Measurements from ENCODE around the gene HS6ST2. TPM values are rescaled to one million over a fixed set of nuclear protein-coding genes. Genes with fewer than 3 reads are reported as not detected.

HS6ST2 gene
- total and polyA plus RNA-seq, 4 donors = under 0.01 to 1.4 (median 0.01) TPM; not detected in 1

- TF ChIP-seq ZBTB33 (IDR thresholded peaks at IDR 0.05) (no peak), HNF4A (conservative IDR thresholded peaks at IDR 0.05) (no peak), HNF4G (IDR thresholded peaks at IDR 0.05) (no peak), FOXA1 (IDR thresholded peaks at IDR 0.05) (no peak), TAF1 (conservative IDR thresholded peaks at IDR 0.05) (no peak), EGR1 (IDR thresholded peaks at IDR 0.05; ENCODE audit: low read depth in 2 of 2) (no peak), GABPA (IDR thresholded peaks at IDR 0.05 in 1 of 2, conservative IDR thresholded peaks at IDR 0.05 in 1 of 2) (no peak), ATF3 (IDR thresholded peaks at IDR 0.05) (no peak), MAX (IDR thresholded peaks at IDR 0.05) (no peak), RXRA (IDR thresholded peaks at IDR 0.05) (no peak), RAD21 (IDR thresholded peaks at IDR 0.05) (no peak), YY1 (IDR thresholded peaks at IDR 0.05) (no peak)
These were observed 172.2 kb downstream of the HS6ST2 start (continued) for GRCh38 chrX:132786217-132786616.

- no peak overlapping the region for H3K9ac ChIP-seq (ENCODE audit: low read depth in 1 of 2, low read length in 2 of 2)
- DNase-seq (ENCODE audit: low spot score) = no peak
- H3K27me3 ChIP-seq (ENCODE audit: control insufficient read depth in 4 of 4, insufficient read depth in 4 of 4, low read length in 3 of 4) = no peaks in the 10 kb centered on the region
- no peak overlapping the region for H3K4me3 ChIP-seq (ENCODE audit: low read depth in 1 of 3, low read length in 3 of 3)
- no peak for TF ChIP-seq YY1 (IDR thresholded peaks at IDR 0.05)
- no peaks in the 10 kb centered on the region for H3K36me3 ChIP-seq (ENCODE audit: control insufficient read depth in 4 of 4, insufficient read depth in 3 of 4, low read depth in 1 of 4, low read length in 3 of 4)
- no peaks in the 10 kb centered on the region for H3K4me1 ChIP-seq (ENCODE audit: control insufficient read depth in 4 of 4, insufficient read depth in 4 of 4, low read length in 3 of 4)
- H3K9me3 ChIP-seq (ENCODE audit: control insufficient read depth in 4 of 4, low read length in 3 of 4) = peaks cover 0 to 2% (median 0%) of the 10 kb centered on the region in 4 donors
- H3K27ac ChIP-seq (ENCODE audit: low read depth in 1 of 2, low read length in 2 of 2) = no peak overlapping the region
These were observed 179.5 kb downstream of the HS6ST2 start for GRCh38 chrX:132778917-132779316.

GRCh38 chrX:132776486-132777210 lies 181.8 kb downstream of the HS6ST2 start:
- DNase-seq (ENCODE audit: low spot score) = no peak
- Histone ChIP-seq H3K36me3 (ENCODE audit: control insufficient read depth in 4 of 4, insufficient read depth in 3 of 4, low read depth in 1 of 4, low read length in 3 of 4) (no peaks in the 10 kb centered on the region), H3K27ac (ENCODE audit: low read depth in 1 of 2, low read length in 2 of 2) (no peak overlapping the region), H3K4me1 (ENCODE audit: control insufficient read depth in 4 of 4, insufficient read depth in 4 of 4, low read length in 3 of 4) (no peaks in the 10 kb centered on the region), H3K4me3 (ENCODE audit: low read depth in 1 of 3, low read length in 3 of 3) (no peak overlapping the region), H3K9ac (ENCODE audit: low read depth in 1 of 2, low read length in 2 of 2) (no peak overlapping the region), H3K27me3 (ENCODE audit: control insufficient read depth in 4 of 4, insufficient read depth in 4 of 4, low read length in 3 of 4) (no peaks in the 10 kb centered on the region), H3K9me3 (ENCODE audit: control insufficient read depth in 4 of 4, low read length in 3 of 4) (peaks cover 0 to 2% (median 0%) of the 10 kb centered on the region in 4 donors)
- 89% methylated on average over 6 of the region's 6 CpGs for WGBS
- no peak for TF ChIP-seq MAX (IDR thresholded peaks at IDR 0.05)
- TF ChIP-seq REST (IDR thresholded peaks at IDR 0.05) = no peak
- TF ChIP-seq JUND (IDR thresholded peaks at IDR 0.05) = no peak
- TF ChIP-seq TAF1 (conservative IDR thresholded peaks at IDR 0.05) = no peak
- no peak for TF ChIP-seq FOXA2 (IDR thresholded peaks at IDR 0.05)
- TF ChIP-seq YY1 (IDR thresholded peaks at IDR 0.05) = no peak
- TF ChIP-seq EGR1 (IDR thresholded peaks at IDR 0.05; ENCODE audit: low read depth in 2 of 2) = no peak
- no peak for TF ChIP-seq ZBTB33 (IDR thresholded peaks at IDR 0.05)
- no peak for TF ChIP-seq CTCF (IDR thresholded peaks at IDR 0.05; ENCODE audit: low read depth, low read length, missing input control)
- TF ChIP-seq NR2F2 (IDR thresholded peaks at IDR 0.05) = no peak
- TF ChIP-seq HNF4A (conservative IDR thresholded peaks at IDR 0.05) = no peak
- no peak for TF ChIP-seq RAD21 (IDR thresholded peaks at IDR 0.05)
- no peak for TF ChIP-seq HNF4G (IDR thresholded peaks at IDR 0.05)
- no peak for TF ChIP-seq RXRA (IDR thresholded peaks at IDR 0.05)
